Activated T-helper 1 cell treated with Interleukin-2 at 50 U/mL for 16 hours (primary cell): ENCODE results near the gene LGALS9B.
"Not testable (repeated sequence)": the region's sequence is repeated elsewhere in the genome, so short reads cannot be mapped to it uniquely, and the experiment has no call there.

ENCODE experiments used
- DNase-seq: peaks from one replicate; pipeline ENCODE4 v3.0.0-alpha.2; 2020; ENCODE audit warnings: low read depth

LGALS9B gene

GRCh38 chr17:20467447-20467846, at the start of gene LGALS9B:
Gene LGALS9B, minus strand, starts transcription at chr17:20467539. Its CDS starts 69 bp downstream, at chr17:20467470.
- not testable (repeated sequence) for DNase-seq

GRCh38 chr17:20516986-20517385, 49.6 kb upstream of the LGALS9B start:
- DNase-seq: not testable (repeated sequence)

DNA sequence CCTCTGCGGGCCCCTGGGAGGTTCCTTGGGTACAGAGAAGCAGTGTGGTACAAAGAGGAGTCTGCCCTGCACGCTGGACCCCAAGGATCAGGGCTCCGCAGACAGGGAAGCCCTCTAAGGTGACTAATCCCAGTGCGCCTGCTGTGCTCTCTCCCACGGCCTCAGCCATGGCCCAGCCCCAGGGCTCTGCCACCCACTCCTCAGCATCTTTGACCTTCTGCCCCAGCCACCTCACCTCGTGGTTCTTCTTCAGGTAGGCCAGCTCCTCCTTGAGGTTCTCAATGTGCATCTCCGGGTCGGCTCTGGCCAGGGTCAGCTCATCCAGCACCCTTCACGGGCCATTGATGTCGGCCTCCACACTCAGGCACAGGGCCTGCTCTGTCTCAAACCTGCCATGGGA, 47.8 kb upstream of the LGALS9B start:
- not testable (repeated sequence) for DNase-seq

DNA sequence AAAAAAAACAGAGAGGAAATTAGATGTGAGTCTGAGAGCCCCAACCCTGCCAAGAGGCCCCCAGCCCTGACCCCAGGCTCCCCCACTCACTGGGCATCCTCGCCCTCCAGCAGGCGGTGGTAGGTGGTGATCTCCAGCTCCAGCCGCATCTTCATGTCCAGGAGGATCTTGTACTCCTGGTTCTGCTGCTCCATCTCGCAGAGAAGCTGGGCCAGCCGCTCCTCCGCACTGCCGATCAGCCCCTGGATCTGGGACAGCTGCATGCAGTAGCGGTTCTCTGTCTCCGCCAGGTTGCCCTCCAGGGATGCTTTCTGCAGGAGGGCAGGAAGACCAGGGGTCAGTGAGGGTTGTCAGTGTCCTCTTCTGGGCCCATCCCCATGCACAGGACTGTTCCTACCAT, 46.2 kb upstream of the LGALS9B start:
- not testable (repeated sequence) for DNase-seq

DNA sequence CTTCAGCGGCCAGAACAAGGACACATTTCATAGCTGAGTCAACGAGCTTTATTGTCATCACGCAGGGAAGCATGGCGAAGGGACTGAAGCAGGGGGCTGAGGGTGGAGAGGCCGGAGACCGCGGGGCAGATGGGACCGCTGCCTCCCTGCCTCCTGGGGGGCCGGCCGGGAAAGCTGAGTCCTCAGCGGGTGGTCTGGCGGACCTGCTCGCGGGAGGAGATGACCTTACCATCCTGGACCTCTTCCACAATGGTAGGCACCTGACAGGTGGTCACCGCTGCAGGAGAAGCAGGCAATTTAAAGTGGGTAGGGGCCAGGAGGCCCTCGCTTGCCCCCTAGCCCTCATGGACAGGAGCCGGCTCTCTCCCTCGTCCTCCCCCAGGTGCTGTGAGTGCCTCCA, 45.0 kb upstream of the LGALS9B start:
- DNase-seq: not testable (repeated sequence)

DNA sequence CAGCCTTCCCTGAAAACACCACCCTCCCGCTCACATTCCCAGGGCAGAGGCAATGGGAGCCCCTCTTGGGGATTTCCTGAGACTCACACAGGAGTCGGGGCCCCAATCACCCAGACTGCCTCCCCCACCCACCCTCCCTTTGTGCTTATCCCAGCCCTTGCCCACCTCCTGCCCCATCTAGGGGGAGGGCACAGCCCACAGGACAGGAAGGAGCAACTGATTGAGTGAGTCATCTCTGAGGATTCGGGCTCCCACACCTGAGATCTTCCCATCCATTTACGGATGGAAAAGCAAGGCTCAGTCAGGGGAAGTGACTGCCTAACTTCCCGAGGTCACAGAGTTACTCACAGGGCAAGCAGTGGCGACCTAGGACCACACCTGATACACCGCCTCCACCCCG, 44.4 kb upstream of the LGALS9B start:
- DNase-seq: not testable (repeated sequence)

DNA sequence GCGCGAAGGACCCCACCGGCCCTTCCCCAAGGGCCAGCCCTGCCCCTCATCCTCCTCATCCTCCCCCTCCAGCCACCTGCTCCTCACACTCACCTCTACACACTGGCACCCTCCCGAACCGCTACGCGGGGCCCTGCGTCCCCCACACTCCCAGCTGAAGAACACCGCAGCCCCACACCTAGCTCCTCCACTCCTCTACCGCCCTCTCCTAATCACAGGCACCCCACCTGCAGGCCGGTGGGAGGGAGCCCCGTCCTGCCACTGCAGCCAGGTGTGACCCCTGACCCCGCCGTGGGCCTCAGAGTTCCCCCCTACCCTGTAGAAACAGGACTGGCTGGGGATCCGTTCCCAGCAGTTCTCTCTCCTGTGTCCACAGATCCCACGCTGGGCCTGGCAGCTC, 38.0 kb upstream of the LGALS9B start:
- DNase-seq: not testable (repeated sequence)

DNA sequence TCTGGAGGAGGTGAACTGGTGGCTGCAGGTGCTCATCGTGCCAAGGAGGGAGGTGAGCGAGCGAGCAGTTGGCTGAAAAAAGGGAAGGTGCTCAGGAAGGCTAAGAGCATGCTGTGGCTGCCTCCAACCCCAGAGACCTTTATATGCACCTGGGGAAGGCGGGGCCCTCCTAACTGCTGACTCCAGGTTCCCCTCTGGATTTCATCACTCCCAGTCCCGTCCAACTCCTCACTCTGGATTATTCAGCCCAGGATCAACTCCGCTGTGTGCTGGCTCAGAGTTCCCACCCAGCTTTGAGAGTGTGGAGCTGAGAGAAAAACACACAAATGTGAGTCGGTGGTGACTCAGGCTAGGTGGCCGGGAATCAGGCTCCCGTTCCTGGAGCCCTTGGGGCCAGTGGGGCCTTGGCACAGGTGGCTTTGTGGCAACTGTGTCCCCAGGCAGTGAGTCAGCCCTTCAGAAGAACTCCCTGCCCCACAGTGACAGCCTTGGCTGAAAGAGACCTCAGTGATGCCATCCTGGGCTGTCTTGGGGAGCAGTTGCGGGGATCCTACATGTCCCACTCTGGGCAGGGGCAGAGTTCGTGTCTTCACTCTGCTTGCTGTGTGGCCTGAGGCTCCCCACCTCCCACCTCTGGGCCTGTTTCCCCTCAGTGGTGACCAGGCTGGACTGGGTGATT, 37.2 kb upstream of the LGALS9B start:
- DNase-seq: not testable (repeated sequence)

- DNase-seq: not testable (repeated sequence)
These were observed 34.6 kb upstream of the LGALS9B start for GRCh38 chr17:20501896-20502295.

- DNase-seq: not testable (repeated sequence)
These were observed 33.0 kb upstream of the LGALS9B start for GRCh38 chr17:20500346-20500745.

DNA sequence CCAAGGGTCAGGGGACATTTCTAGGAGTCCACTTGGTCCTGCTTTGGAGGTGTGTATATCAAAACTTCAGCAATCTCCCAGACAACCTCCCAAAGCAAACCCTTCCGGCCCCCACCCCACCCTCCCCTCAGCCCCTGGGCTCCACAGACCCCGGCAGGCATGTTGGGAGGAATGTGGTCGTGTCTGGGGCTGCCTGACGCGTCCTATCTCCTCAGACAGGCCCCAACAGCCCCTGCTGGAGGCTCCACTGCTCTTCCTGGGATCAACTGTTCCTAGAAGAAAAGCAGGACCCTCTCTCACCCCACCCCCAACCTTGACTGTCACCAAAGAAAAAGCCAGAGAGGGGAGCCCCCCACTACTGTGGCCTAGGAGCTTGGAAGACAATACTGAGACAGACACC, 28.1 kb upstream of the LGALS9B start:
- DNase-seq: not testable (repeated sequence)

- DNase-seq: not testable (repeated sequence)
These were observed 27.4 kb upstream of the LGALS9B start for GRCh38 chr17:20494735-20495134.

DNA sequence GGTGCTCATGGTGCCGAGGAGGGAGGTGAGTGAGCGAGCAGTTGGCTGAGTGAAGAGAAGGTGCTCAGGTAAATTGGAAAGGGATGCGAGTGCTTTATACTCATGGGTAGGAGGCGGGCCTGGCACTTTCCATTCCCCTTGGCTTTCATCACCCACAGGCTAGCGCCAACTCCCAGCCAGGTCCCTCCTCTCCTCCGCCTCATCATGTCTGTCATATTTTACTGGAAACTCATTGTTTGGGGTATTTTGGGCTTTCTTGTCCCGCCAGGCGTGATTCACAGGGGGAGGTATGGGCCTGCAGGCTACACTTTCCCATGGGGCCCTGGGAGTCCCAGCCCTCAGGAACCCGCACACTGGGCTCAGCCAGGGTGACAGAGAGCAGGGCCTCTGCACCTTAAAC, 26.8 kb upstream of the LGALS9B start:
- not testable (repeated sequence) for DNase-seq

GRCh38 chr17:20492971-20493370, 25.6 kb upstream of the LGALS9B start:
- not testable (repeated sequence) for DNase-seq

DNA sequence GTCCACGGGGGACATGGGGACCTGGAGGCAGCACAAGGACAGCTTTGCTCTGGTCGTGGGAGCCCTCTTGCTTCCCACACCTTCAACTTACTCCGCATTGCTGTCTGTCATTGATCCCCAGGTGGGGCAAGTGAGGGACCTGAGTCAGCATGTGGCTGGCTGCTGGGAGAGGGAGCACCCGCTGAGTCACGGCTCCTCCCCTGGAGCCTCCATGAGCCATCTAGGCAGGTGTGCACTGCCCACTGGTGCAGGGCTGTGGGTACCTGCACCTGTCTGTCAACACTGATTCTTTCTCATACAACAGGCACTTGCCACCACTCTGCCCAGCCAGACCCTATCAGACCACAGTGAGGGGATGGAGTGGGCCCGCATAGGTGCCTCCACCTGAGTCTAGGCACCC, 24.8 kb upstream of the LGALS9B start:
- not testable (repeated sequence) for DNase-seq

DNA sequence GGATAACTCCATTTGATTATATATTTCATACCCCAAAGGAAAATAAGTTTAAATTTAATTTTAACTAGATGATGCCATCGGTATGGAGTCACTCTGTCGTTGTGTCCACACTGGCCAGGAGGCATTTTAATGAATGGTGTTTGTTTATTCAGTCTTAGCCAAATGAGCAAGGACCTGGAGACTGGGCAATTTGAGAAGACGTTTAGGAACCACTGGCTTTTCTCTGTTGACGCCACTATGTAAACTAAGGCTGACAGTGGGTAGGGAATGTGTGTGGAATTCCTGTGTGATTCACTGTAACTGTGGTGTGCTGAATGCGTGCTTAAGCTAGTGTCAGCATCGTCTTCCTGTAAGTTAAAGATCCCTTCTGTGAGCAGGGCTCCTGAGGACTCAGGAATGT, 17.6 kb upstream of the LGALS9B start:
- DNase-seq: not testable (repeated sequence)

DNA sequence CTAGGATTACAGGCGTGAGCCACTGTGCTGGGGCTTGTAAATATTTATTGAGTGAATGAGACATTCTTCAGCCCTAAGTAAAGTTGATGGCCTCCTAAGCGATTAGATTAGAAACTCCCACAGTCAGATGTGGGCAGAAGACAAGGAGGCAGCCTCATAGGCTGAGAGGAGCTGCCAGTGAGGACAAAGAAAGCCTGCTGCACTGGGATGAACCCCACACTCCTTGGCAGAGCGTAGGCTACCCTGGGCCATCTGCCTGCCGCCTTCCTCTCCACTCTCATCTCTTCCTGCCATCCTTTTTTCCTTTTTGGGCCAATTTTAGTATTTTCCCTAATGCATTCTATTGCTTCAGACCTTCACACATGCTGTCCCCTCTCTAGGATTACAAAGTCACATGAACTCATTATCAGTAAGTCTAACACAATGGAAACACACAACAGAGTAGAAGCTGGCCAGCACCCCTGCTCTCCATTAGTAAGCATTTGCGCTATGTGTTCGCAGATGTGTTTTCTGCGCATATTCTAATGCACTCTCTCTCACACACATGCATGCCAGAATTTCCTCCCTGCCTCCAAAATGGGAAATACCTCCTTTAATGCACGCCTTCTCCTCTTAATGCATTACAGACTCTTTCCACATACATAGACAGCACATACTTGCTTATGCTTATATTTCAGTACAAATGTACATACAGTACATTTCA, 12.7 kb upstream of the LGALS9B start:
- not testable (repeated sequence) for DNase-seq

DNA sequence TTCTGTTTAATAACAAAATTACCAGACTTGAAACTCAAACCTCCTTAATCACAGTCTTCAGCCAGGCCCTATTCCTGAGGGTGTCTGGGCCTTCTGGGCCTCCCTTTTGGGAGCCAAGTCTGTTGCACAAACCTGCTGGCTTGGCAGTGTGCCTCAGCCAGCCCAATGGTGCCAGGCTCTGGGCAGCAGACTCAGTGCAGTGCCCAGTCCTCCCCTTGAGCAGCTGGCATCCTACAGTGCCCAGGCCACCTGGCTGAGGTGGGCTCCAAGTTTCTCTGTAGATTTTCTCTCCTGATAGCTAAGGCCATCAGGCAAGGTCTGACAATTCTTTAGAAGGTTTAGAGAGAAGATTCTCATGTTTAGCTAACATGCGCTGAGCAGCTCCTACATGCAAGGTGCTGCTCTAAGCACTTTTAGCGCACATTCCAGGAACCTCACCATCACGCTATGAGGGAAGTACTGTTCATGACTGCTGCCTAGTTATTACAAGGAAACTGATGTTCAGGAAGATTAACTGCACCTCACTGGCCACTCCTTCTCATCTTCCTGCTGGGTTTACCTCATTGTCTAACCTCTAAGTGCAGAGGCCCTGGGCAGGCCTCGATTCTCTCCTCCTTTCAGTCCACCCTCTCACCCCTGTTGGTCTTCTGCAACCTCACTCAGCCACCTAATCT, 10.2 kb upstream of the LGALS9B start:
- DNase-seq: not testable (repeated sequence)

- DNase-seq: not testable (repeated sequence)
These were observed 7.9 kb upstream of the LGALS9B start for GRCh38 chr17:20475137-20475831.

DNA sequence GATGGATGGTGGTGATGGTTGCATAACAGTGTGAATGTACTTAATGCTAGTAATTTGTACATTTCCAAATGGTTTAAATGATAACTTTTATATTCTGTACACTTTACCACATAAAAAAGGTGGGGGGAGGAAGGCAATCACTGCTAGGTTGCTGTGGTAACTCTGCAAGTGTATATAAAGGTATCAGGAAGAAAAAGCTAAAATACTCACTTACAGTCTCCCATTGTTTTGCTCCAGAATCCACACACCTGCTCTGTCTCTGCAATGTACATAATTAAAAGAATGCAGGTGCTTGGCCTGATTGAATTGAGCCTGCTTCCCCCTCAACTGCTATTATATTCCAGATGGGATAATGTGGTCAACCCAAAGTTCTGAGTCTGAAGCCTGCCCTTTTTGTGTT, 6.7 kb upstream of the LGALS9B start:
- DNase-seq: not testable (repeated sequence)

GRCh38 chr17:20469946-20470345, 2.6 kb upstream of the LGALS9B start:
- not testable (repeated sequence) for DNase-seq

DNA sequence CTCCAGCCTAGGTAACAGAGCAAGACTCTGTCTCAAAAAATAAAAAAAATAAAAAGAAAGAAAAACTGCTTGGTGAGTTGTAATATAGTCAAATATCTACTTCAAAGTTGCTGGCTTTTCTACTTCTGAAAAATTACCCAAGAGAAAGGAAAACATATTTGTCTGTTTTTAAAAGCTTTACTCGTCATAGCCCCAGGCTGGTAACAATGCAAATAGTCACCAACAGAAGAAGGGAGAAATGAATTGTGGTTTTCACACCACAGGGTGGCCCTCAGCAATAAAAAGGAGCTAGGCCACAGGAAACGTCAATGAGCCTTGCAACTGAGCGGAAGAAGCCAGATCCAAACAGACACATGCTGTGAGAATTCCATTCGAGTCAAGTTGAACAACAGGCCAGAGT, 1.8 kb upstream of the LGALS9B start:
- DNase-seq: not testable (repeated sequence)
